Endothelial cell of umbilical vein (primary cell): ENCODE results near the gene CPNE1. TPM values are rescaled to one million over a fixed set of nuclear protein-coding genes. Genes with fewer than 3 reads are reported as not detected.

ENCODE experiments used
- BruUV-seq: library from RNA; stranded (reverse); fragments of 400-500 nt; replicated peaks from 2 replicates; lab custom pipeline; 2021; lab: Mats Ljungman, UMichigan
- CTCF ChIA-PET: fragments of 300-600, 350-600 bp; sonication (Branson Sonifier 250); formaldehyde crosslinking; loops from one replicate; lab custom pipeline; 2021; ENCODE audit warnings: antibody characterized with exemption, inconsistent platforms; lab: Charles Lee
- POLR2A ChIA-PET: fragments of 300-600, 350-600 bp; sonication (Branson Sonifier 250); formaldehyde crosslinking; loops from one replicate; lab custom pipeline; 2021; ENCODE audit warnings: antibody characterized with exemption, inconsistent platforms; lab: Charles Lee
- DNase-seq: peaks from one replicate; pipeline ENCODE4 v3.0.0-alpha.2; 2011; ENCODE audit warnings: low read depth, low spot score
- FAIRE-seq: peaks from 2 replicates; lab custom pipeline; 2011; peaks lifted over from hg19 to GRCh38; lab: Jason Lieb, UNC
- H2AFZ ChIP-seq: 2 replicates; pipeline ENCODE4 v1.6.0; 2012; ENCODE audit warnings: low read depth, low read length, control low read depth, inconsistent platforms
- H3K27ac ChIP-seq: 2 replicates; pipeline ENCODE4 v1.5.1; 2011; ENCODE audit warnings: low read depth, mild to moderate bottlenecking, control low read depth, low read length, moderate library complexity; ENCODE audit not compliant: insufficient read depth
- H3K27me3 ChIP-seq, 2 experiments: 2 replicates each; pipeline versions ENCODE4 v1.6.0 to v1.6.1; 2011; ENCODE audit warnings: low read length in 2 of 2, mixed read lengths in 1 of 2; ENCODE audit not compliant: control insufficient read depth in 2 of 2, insufficient read depth in 2 of 2
- H3K36me3 ChIP-seq, 2 experiments: 2 replicates in 1 of 2; 3 replicates in 1 of 2; pipeline ENCODE4 v1.5.1; 2011; ENCODE audit warnings: low read length in 2 of 2, mild to moderate bottlenecking in 1 of 2, moderate library complexity in 1 of 2; ENCODE audit not compliant: control insufficient read depth in 2 of 2, insufficient read depth in 2 of 2; ENCODE audit errors: extremely low read depth in 1 of 2
- H3K4me1 ChIP-seq: 3 replicates; pipeline ENCODE4 v1.5.1; 2011; ENCODE audit warnings: mild to moderate bottlenecking, low read length; ENCODE audit not compliant: control insufficient read depth, insufficient read depth; ENCODE audit errors: extremely low read depth
- H3K4me2 ChIP-seq: 2 replicates; pipeline ENCODE4 v1.6.1; 2011; ENCODE audit warnings: low read length, control low read depth, mixed read lengths; ENCODE audit not compliant: insufficient read depth
- H3K4me3 ChIP-seq, 3 experiments: fragments of 200-600 bp in 1 of 3; sonication (generic), shearing (Covaris generic) in 1 of 3; replicated peaks in 1 of 3; 2 replicates each; pipeline ENCODE4 v1.5.1; 2011 to 2016; ENCODE audit warnings: control low read depth in 3 of 3, low read length in 3 of 3, mild to moderate bottlenecking in 2 of 3, inconsistent platforms in 1 of 3, low read depth in 1 of 3, moderate library complexity in 1 of 3; ENCODE audit not compliant: insufficient read depth in 1 of 3
- H3K79me2 ChIP-seq: 2 replicates; pipeline ENCODE4 v1.6.0; 2012; ENCODE audit warnings: low read length, inconsistent platforms; ENCODE audit not compliant: control insufficient read depth, insufficient read depth
- H3K9ac ChIP-seq: replicated peaks from 2 replicates; pipeline ENCODE3; 2011; ENCODE audit warnings: low read length, control low read depth; ENCODE audit not compliant: insufficient read depth; ENCODE audit errors: extremely low read depth
- H3K9me1 ChIP-seq: replicated peaks from 3 replicates; pipeline ENCODE4 v1.6.0; 2011; ENCODE audit warnings: mild to moderate bottlenecking, low read length; ENCODE audit not compliant: control insufficient read depth, insufficient read depth; ENCODE audit errors: extremely low read depth
- H3K9me3 ChIP-seq: replicated peaks from 2 replicates; pipeline ENCODE4 v1.5.1; 2012; ENCODE audit warnings: low read length, inconsistent platforms; ENCODE audit not compliant: control insufficient read depth, insufficient read depth
- H4K20me1 ChIP-seq: replicated peaks from 2 replicates; pipeline ENCODE3; 2011; ENCODE audit warnings: mild to moderate bottlenecking, low read length; ENCODE audit not compliant: control insufficient read depth, insufficient read depth; ENCODE audit errors: extremely low read depth
- EZH2 ChIP-seq: IDR thresholded peaks from 2 replicates; pipeline ENCODE4 v1.6.1; 2012; ENCODE audit warnings: borderline replicate concordance, low read depth, mild to moderate bottlenecking, moderate library complexity, low read length, inconsistent platforms; ENCODE audit not compliant: severe bottlenecking
- FOS ChIP-seq: IDR thresholded peaks from 2 replicates; pipeline ENCODE4 v1.6.1; 2011; ENCODE audit warnings: mild to moderate bottlenecking, low read length, moderate library complexity, borderline replicate concordance; ENCODE audit not compliant: insufficient read depth
- GATA2 ChIP-seq: IDR thresholded peaks from 2 replicates; pipeline ENCODE4 v1.7.0; 2011; ENCODE audit warnings: low read depth, mild to moderate bottlenecking, moderate library complexity, mixed read lengths, low read length; ENCODE audit not compliant: insufficient read length, insufficient read depth
- JUN ChIP-seq: IDR thresholded peaks from 2 replicates; pipeline ENCODE4 v1.6.1; 2011; ENCODE audit warnings: borderline replicate concordance, low read depth; ENCODE audit not compliant: insufficient read length, insufficient read depth
- MAX ChIP-seq: IDR thresholded peaks from 2 replicates; pipeline ENCODE4 v1.6.1; 2011; ENCODE audit not compliant: insufficient read depth, insufficient read length
- MYC ChIP-seq: IDR thresholded peaks from one replicate; pipeline ENCODE4 v1.6.1; 2011; ENCODE audit warnings: mild to moderate bottlenecking, low read depth, low read length
- POLR2A ChIP-seq: IDR thresholded peaks from 2 replicates; pipeline ENCODE4 v1.6.1; 2012; ENCODE audit warnings: low read depth, mild to moderate bottlenecking, control low read depth, low read length
- POLR2AphosphoS5 ChIP-seq: IDR thresholded peaks from 2 replicates; pipeline ENCODE4 v1.6.1; 2012; ENCODE audit warnings: low read depth, mild to moderate bottlenecking, control low read depth, low read length, moderate library complexity; ENCODE audit not compliant: insufficient read depth
- dilution Hi-C: fragments of 300-500 bp; cut with MboI; formaldehyde crosslinking; loops from one replicate; pipeline ENCODE4 v1.15.0; 2019; ENCODE audit warnings: low sequenced_read_pairs; ENCODE audit not compliant: extremely low pct_ligation_motif_present
- intact Hi-C: fragments of 100-400 bp; cut with micrococcal nuclease; formaldehyde crosslinking; loops from one replicate; pipeline ENCODE4 v1.10.0; 2022
- polyA plus RNA-seq, 4 experiments: library from polyadenylated mRNA; depleted of rRNA in 3 of 4; stranded (reverse) in 3 of 4; unstranded in 1 of 4; fragments of >200 nt; gene quantifications; 2 replicates each; pipeline versions ENCODE4 v1.2.1 to v1.2.3, GENCODE V29; 2011 to 2012; ENCODE audit warnings: missing spikeins in 1 of 4
- total RNA-seq: library from RNA; stranded (reverse); gene quantifications from 2 replicates; pipeline ENCODE4 v1.2.3, GENCODE V29; 2021
- TF ChIP-seq, protein P1 (sequence below), 2 donors: IDR thresholded peaks; 1 replicate in 1 of 2; 2 replicates in 1 of 2; pipeline ENCODE4 v1.5.1; 2011; ENCODE audit warnings: low read length in 2 of 2, mild to moderate bottlenecking in 2 of 2, moderate library complexity in 2 of 2, control low read depth in 1 of 2, inconsistent platforms in 1 of 2, low read depth in 1 of 2; ENCODE audit not compliant: insufficient read depth in 1 of 2; ENCODE audit errors: extremely low read depth in 1 of 2

The CPNE1 gene
- total and polyA plus RNA-seq, 2 donors (not counting 3 experiments of a cell fraction or from before 2014, with no cell fraction given) = 244 to 316 TPM

DNA sequence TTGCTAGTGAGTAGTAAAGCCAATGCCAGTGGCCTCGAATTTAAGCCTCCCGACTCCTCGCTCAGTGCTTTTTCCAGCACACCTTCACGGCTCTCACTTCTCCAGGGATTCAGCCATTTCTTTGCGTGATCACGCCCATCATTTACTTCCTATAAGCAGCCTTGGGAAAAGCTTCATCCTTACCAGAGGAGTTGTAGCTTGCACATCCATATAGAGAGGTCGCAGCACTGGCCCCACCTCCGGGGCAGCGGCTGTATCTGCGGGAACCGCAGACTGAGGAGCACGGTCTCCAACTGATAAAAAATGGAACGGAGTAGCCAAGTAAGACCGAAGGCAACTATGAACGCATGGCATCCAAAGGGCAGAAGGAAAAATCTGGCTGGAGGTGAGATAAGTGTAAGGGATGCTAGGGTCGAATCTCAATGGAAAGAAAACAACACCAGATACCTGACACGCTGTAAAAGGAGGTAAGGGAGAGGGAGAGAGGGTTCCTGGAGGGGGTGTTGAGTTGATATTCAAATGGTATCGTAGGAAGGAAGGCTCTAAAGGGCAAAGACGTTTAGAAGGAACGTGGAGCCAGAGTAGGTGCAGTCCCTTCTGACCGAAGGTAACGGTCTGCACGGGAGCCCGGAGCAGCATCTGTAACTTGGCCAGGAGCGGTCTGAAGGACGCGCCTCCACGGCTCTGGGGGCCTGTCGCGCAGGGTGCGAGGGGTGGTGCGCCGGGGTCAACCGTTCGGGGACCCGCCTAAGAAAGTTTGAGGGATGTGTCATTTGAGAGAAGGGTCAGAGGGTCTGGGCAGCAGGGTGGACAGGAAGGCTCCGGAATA, 33.8 kb upstream of the CPNE1 start:
- TF ChIP-seq FOS (no peak), POLR2A (no peak), EZH2 (no peak), MAX (no peak), JUN (no peak), GATA2 (no peak), POLR2AphosphoS5 (no peak), MYC (no peak)
- TF ChIP-seq, protein P1, sequence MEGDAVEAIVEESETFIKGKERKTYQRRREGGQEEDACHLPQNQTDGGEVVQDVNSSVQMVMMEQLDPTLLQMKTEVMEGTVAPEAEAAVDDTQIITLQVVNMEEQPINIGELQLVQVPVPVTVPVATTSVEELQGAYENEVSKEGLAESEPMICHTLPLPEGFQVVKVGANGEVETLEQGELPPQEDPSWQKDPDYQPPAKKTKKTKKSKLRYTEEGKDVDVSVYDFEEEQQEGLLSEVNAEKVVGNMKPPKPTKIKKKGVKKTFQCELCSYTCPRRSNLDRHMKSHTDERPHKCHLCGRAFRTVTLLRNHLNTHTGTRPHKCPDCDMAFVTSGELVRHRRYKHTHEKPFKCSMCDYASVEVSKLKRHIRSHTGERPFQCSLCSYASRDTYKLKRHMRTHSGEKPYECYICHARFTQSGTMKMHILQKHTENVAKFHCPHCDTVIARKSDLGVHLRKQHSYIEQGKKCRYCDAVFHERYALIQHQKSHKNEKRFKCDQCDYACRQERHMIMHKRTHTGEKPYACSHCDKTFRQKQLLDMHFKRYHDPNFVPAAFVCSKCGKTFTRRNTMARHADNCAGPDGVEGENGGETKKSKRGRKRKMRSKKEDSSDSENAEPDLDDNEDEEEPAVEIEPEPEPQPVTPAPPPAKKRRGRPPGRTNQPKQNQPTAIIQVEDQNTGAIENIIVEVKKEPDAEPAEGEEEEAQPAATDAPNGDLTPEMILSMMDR (IDR thresholded peaks at IDR 0.05; ENCODE audit: extremely low read depth in 1 of 2, insufficient read depth in 1 of 2, low read depth in 1 of 2, low read length in 2 of 2) = no peak
- H3K79me2 ChIP-seq = peaks cover 13% of the 10 kb centered on the region
- intact Hi-C loops = loop anchor here (1.0 to 10.0 kb wide), 5 partner anchors 34 to 235 kb away; partner anchors contain the start of genes CPNE1 and RBM12
- H3K4me1 ChIP-seq = peaks cover 17% of the 10 kb centered on the region
- dilution Hi-C loops = no loop called here
- BruUV-seq = TSS peak; percentile 20
- H3K27me3 ChIP-seq = no peaks in the 10 kb centered on the region
- ChIA-PET CTCF (interaction anchor here (0.8 to 1.5 kb wide), 4 partner anchors 10 to 235 kb away, joined by 3 to 6 read pairs (median 3); no protein-coding TSS in a partner anchor), POLR2A (no interaction called here)
- H3K9me3 ChIP-seq = no peaks in the 10 kb centered on the region
- FAIRE-seq = no peak
- peak; percentile 28 for DNase-seq
- H3K4me2 ChIP-seq = peak overlapping the region; percentile 60
- no peaks in the 10 kb centered on the region for H3K9me1 ChIP-seq
- H3K4me3 ChIP-seq = peak overlapping the region; percentile 44 to 91 (median 87)
- H3K9ac ChIP-seq = peak overlapping the region; percentile 84
- peak overlapping the region; percentile 73 for H2AFZ ChIP-seq
- H3K36me3 ChIP-seq = peaks cover 4 to 12% of the 10 kb centered on the region in 2 experiments
- H3K27ac ChIP-seq = no peak overlapping the region
- H4K20me1 ChIP-seq = no peaks in the 10 kb centered on the region
